ENCODE results near the gene PCCA. TPM values are rescaled to one million over a fixed set of nuclear protein-coding genes. Genes with fewer than 3 reads are reported as not detected.

PCCA gene
- total RNA-seq, 1 donor from 2014 or later = 15.3 TPM

- Mint-ChIP-seq H3K27ac (no peak overlapping the region), H3K4me1 (no peaks in the 10 kb centered on the region), H3K36me3 (ENCODE audit: low read depth) (no peaks in the 10 kb centered on the region), H3K27me3 (no peaks in the 10 kb centered on the region), H3K9me3 (no peaks in the 10 kb centered on the region), H3K4me3 (no peak overlapping the region)
- DNase-seq = no peak
- intact Hi-C loops (cut with micrococcal nuclease) = no loop called here
- ChIA-PET CTCF (no interaction called here), POLR2A (no interaction called here)
- ATAC-seq (ENCODE audit: low read depth) = no peak
- no peak for TF ChIP-seq CTCF (IDR thresholded peaks at IDR 0.05)
These were observed 272.6 kb downstream of the PCCA start for GRCh38 chr13:100361504-100361903.

GRCh38 chr13:100362371-100362770 lies 273.5 kb downstream of the PCCA start:
- no peak overlapping the region for H3K27ac Mint-ChIP-seq
- no peaks in the 10 kb centered on the region for H3K4me1 Mint-ChIP-seq
- ATAC-seq (ENCODE audit: low read depth) = no peak
- no peak for TF ChIP-seq CTCF (IDR thresholded peaks at IDR 0.05)
- no peak for DNase-seq
- H3K4me3 Mint-ChIP-seq = no peak overlapping the region
- no peaks in the 10 kb centered on the region for H3K36me3 Mint-ChIP-seq (ENCODE audit: low read depth)
- CTCF ChIA-PET = no interaction called here
- POLR2A ChIA-PET = no interaction called here
- intact Hi-C loops (cut with micrococcal nuclease) = no loop called here
- H3K9me3 Mint-ChIP-seq = no peaks in the 10 kb centered on the region
- H3K27me3 Mint-ChIP-seq = no peaks in the 10 kb centered on the region

- Mint-ChIP-seq H3K4me1 (no peaks in the 10 kb centered on the region), H3K27me3 (no peaks in the 10 kb centered on the region), H3K4me3 (no peak overlapping the region), H3K9me3 (no peaks in the 10 kb centered on the region), H3K36me3 (ENCODE audit: low read depth) (no peaks in the 10 kb centered on the region), H3K27ac (no peak overlapping the region)
- no peak for TF ChIP-seq CTCF (IDR thresholded peaks at IDR 0.05)
- intact Hi-C loops (cut with micrococcal nuclease) = no loop called here
- ChIA-PET CTCF (no interaction called here), POLR2A (no interaction called here)
- no peak for ATAC-seq (ENCODE audit: low read depth)
- DNase-seq = no peak
These were observed 273.9 kb downstream of the PCCA start for GRCh38 chr13:100362781-100363180.

- H3K36me3 Mint-ChIP-seq (ENCODE audit: low read depth) = no peaks in the 10 kb centered on the region
- ATAC-seq (ENCODE audit: low read depth) (no peak), DNase-seq (no peak)
- POLR2A ChIA-PET = no interaction called here
- H3K4me3 Mint-ChIP-seq = no peak overlapping the region
- no peak overlapping the region for H3K27ac Mint-ChIP-seq
- no peaks in the 10 kb centered on the region for H3K4me1 Mint-ChIP-seq
- intact Hi-C loops (cut with micrococcal nuclease) = no loop called here
- CTCF ChIA-PET = no interaction called here
- no peaks in the 10 kb centered on the region for H3K9me3 Mint-ChIP-seq
- H3K27me3 Mint-ChIP-seq = no peaks in the 10 kb centered on the region
- no peak for TF ChIP-seq CTCF (IDR thresholded peaks at IDR 0.05)
These were observed 274.4 kb downstream of the PCCA start for GRCh38 chr13:100363285-100363711.

- CTCF ChIA-PET = no interaction called here
- no peaks in the 10 kb centered on the region for H3K4me1 Mint-ChIP-seq
- DNase-seq = no peak
- H3K9me3 Mint-ChIP-seq = no peaks in the 10 kb centered on the region
- no peaks in the 10 kb centered on the region for H3K27me3 Mint-ChIP-seq
- no peak for ATAC-seq (ENCODE audit: low read depth)
- POLR2A ChIA-PET = no interaction called here
- no peaks in the 10 kb centered on the region for H3K36me3 Mint-ChIP-seq (ENCODE audit: low read depth)
- intact Hi-C loops (cut with micrococcal nuclease) = no loop called here
- H3K27ac Mint-ChIP-seq = no peak overlapping the region
- TF ChIP-seq CTCF (IDR thresholded peaks at IDR 0.05) = no peak
- H3K4me3 Mint-ChIP-seq = no peak overlapping the region
These were observed 275.0 kb downstream of the PCCA start for GRCh38 chr13:100363874-100364273.
